ENCODE data around the gene HPGDS.

GRCh38 chr4:94345969-94346368 is 3.3 kb upstream of the HPGDS start:
- TF ChIP-seq POLR2A (IDR thresholded peaks at IDR 0.05; ENCODE audit: low read depth, low read length) (no peak), PAX5 (IDR thresholded peaks at IDR 0.05; ENCODE audit: insufficient read depth, low read length, severe bottlenecking) (no peak), SPI1 (IDR thresholded peaks at IDR 0.05; ENCODE audit: low read depth, low read length) (no peak), POLR2AphosphoS5 (IDR thresholded peaks at IDR 0.05; ENCODE audit: low read depth, low read length) (no peak)
